Endothelial cell (in vitro differentiated cells): Measurements from ENCODE around the gene SEC62. TPM values are rescaled to one million over a fixed set of nuclear protein-coding genes. Genes with fewer than 3 reads are reported as not detected.

Experiments
- DNase-seq: peaks from one replicate; pipeline ENCODE4 v3.0.0; 2021; ENCODE audit warnings: low spot score
- H3K27ac Mint-ChIP-seq: one replicate; pipeline ENCODE4 v1.8.0; 2021; ENCODE audit warnings: mixed read lengths, inconsistent platforms; ENCODE audit not compliant: unreplicated experiment
- H3K27me3 Mint-ChIP-seq: one replicate; pipeline ENCODE4 v1.8.0; 2021; ENCODE audit warnings: mild to moderate bottlenecking, moderate library complexity, mixed read lengths, inconsistent platforms; ENCODE audit not compliant: unreplicated experiment
- H3K36me3 Mint-ChIP-seq: one replicate; pipeline ENCODE4 v1.8.0; 2021; ENCODE audit warnings: mild to moderate bottlenecking, low read depth, mixed read lengths, inconsistent platforms; ENCODE audit not compliant: unreplicated experiment
- H3K4me1 Mint-ChIP-seq: one replicate; pipeline ENCODE4 v1.8.0; 2021; ENCODE audit warnings: mild to moderate bottlenecking, mixed read lengths, inconsistent platforms; ENCODE audit not compliant: unreplicated experiment
- H3K4me3 Mint-ChIP-seq: one replicate; pipeline ENCODE4 v1.8.0; 2021; ENCODE audit warnings: mild to moderate bottlenecking, mixed read lengths, inconsistent platforms; ENCODE audit not compliant: unreplicated experiment
- H3K9me3 Mint-ChIP-seq: one replicate; pipeline ENCODE4 v1.8.0; 2021; ENCODE audit warnings: mixed read lengths, inconsistent platforms; ENCODE audit not compliant: unreplicated experiment
- CTCF ChIP-seq: fragments of 200-600 bp; sonication (generic); IDR thresholded peaks from one replicate; pipeline ENCODE4 v1.5.0; 2021; ENCODE audit warnings: antibody characterized with exemption; ENCODE audit not compliant: unreplicated experiment
- long read RNA-seq: library from polyadenylated mRNA; unstranded; transcript quantifications from one replicate; pipeline ENCODE4 v2.0.0, GENCODE V29; 2020; ENCODE audit not compliant: unreplicated experiment
- total RNA-seq: library from RNA; stranded (reverse); fragmentation: NEBNext Ultra II Directional; extraction: Animal tissue kit (Norgen Biotek cat#: 25700); gene quantifications from one replicate; pipeline ENCODE4 v1.2.1, GENCODE V29; 2021; ENCODE audit not compliant: unreplicated experiment

SEC62 gene
- total RNA-seq: 89.3 TPM
- long read RNA-seq, full-length matches to known transcripts: 4 of 52 reads
- long read RNA-seq, partial matches to known transcripts: 48 of 52 reads
- long read RNA-seq, other reads (novel, unspliced or antisense): 0 of 52 reads

- peak within 1 kb of the TSS; percentile 91 for H3K4me3 Mint-ChIP-seq
- no peak for TF ChIP-seq CTCF
- peak within 1 kb of the TSS; percentile 77 for H3K27ac Mint-ChIP-seq
- no peaks in the 10 kb centered on the region for H3K9me3 Mint-ChIP-seq
- H3K4me1 Mint-ChIP-seq: peaks cover 23% of the 10 kb centered on the region
- H3K36me3 Mint-ChIP-seq: peaks cover 5% of the 10 kb centered on the region
- H3K27me3 Mint-ChIP-seq: peaks cover 5% of the 10 kb centered on the region
- peak; percentile 96 for DNase-seq
Measured at GRCh38 chr3:169966428-169966950, at the start of gene SEC62. TSS of gene SEC62 (plus strand) at chr3:169966807. CDS start at chr3:169966823, 16 bp downstream.

GRCh38 chr3:169923189-169923588 is 43.4 kb upstream of the SEC62 start:
- H3K9me3 Mint-ChIP-seq: no peaks in the 10 kb centered on the region
- no peaks in the 10 kb centered on the region for H3K27me3 Mint-ChIP-seq
- H3K36me3 Mint-ChIP-seq: no peaks in the 10 kb centered on the region
- H3K4me1 Mint-ChIP-seq: no peaks in the 10 kb centered on the region
- TF ChIP-seq CTCF: no peak
- H3K27ac Mint-ChIP-seq: no peak overlapping the region
- DNase-seq: no peak
- no peak overlapping the region for H3K4me3 Mint-ChIP-seq

GRCh38 chr3:169923831-169924230 is 42.8 kb upstream of the SEC62 start:
- H3K27ac Mint-ChIP-seq: no peak overlapping the region
- no peaks in the 10 kb centered on the region for H3K4me1 Mint-ChIP-seq
- H3K4me3 Mint-ChIP-seq: no peak overlapping the region
- H3K9me3 Mint-ChIP-seq: no peaks in the 10 kb centered on the region
- TF ChIP-seq CTCF: no peak
- no peaks in the 10 kb centered on the region for H3K27me3 Mint-ChIP-seq
- no peaks in the 10 kb centered on the region for H3K36me3 Mint-ChIP-seq
- no peak for DNase-seq

GRCh38 chr3:169929830-169930519 is 36.6 kb upstream of the SEC62 start:
- Mint-ChIP-seq H3K9me3 (no peaks in the 10 kb centered on the region), H3K27ac (no peak overlapping the region), H3K4me3 (no peak overlapping the region), H3K4me1 (no peaks in the 10 kb centered on the region), H3K36me3 (no peaks in the 10 kb centered on the region), H3K27me3 (peaks cover 2% of the 10 kb centered on the region)
- no peak for DNase-seq
- no peak for TF ChIP-seq CTCF

GRCh38 chr3:169930843-169931242 is 35.8 kb upstream of the SEC62 start:
- Mint-ChIP-seq H3K36me3 (no peaks in the 10 kb centered on the region), H3K4me1 (no peaks in the 10 kb centered on the region), H3K27me3 (peaks cover 2% of the 10 kb centered on the region), H3K4me3 (no peak overlapping the region), H3K27ac (no peak overlapping the region), H3K9me3 (no peaks in the 10 kb centered on the region)
- no peak for DNase-seq
- no peak for TF ChIP-seq CTCF
